DOHH2 (cell line): ENCODE results near the gene UTS2R.

Experiments used
- EZH2phosphoT487 ChIP-seq: fragments of 200-600 bp; sonication (generic); IDR thresholded peaks from 2 replicates; pipeline ENCODE4 v1.6.1; 2017; ENCODE audit warnings: borderline replicate concordance, mild to moderate bottlenecking, antibody characterized with exemption, low read length, moderate library complexity, mixed read lengths
- TF ChIP-seq, protein P1 (sequence below): fragments of 200-600 bp; sonication (generic); IDR thresholded peaks from one replicate; pipeline ENCODE4 v1.5.1; 2014; ENCODE audit warnings: antibody characterized with exemption, mild to moderate bottlenecking, low read depth, low read length; ENCODE audit not compliant: poor library complexity, severe bottlenecking

DNA sequence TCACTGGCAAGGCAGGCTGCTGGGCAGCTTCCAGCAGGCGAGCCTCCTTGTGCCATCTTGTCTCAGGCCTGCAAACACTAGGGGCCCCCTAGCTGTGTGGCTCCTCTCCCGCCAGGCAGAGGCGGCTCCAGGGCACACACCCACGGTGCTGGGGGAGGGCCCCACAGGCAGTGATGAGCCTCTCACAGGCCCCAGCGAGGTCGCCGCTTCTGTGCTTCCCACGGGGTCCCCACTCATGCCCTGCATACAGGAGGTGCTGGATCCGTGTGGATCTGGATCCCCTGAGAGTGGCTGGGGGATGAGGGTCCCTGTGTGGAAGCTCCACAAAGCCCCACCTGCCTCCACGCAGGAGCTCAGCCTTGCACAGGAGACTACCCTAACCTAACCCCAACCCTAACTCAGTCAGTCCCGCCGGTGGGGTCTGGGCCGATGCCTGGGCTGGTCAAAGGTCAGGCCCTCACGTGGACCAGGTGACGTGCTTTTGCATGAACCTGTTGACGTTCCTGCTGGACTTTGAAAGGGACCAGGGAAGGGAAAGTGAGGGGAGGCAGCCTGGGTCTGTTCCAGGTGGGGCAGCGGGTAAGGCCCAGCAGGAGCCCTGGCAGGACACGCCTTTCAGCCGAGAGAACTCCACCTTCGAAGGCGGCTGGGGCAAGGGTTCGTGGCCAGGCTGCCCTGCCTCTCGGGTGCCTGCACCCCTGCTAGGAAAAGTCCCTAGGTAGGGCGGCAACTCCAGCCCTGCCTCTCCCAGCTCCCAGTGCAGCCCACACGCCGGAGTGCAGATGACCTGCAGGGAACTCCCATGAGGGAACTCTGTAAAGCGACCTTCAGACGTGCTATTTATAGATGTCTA is 43.2 kb upstream of the UTS2R start:
- TF ChIP-seq, protein P1, sequence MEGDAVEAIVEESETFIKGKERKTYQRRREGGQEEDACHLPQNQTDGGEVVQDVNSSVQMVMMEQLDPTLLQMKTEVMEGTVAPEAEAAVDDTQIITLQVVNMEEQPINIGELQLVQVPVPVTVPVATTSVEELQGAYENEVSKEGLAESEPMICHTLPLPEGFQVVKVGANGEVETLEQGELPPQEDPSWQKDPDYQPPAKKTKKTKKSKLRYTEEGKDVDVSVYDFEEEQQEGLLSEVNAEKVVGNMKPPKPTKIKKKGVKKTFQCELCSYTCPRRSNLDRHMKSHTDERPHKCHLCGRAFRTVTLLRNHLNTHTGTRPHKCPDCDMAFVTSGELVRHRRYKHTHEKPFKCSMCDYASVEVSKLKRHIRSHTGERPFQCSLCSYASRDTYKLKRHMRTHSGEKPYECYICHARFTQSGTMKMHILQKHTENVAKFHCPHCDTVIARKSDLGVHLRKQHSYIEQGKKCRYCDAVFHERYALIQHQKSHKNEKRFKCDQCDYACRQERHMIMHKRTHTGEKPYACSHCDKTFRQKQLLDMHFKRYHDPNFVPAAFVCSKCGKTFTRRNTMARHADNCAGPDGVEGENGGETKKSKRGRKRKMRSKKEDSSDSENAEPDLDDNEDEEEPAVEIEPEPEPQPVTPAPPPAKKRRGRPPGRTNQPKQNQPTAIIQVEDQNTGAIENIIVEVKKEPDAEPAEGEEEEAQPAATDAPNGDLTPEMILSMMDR = no peak
- no peak for TF ChIP-seq EZH2phosphoT487
